Measurements from ENCODE around the gene WDR33. TPM values are rescaled to one million over a fixed set of nuclear protein-coding genes. Genes with fewer than 3 reads are reported as not detected.

The WDR33 gene
- total and polyA plus RNA-seq, 4 donors = 8.2 to 37.5 (median 22.4) TPM

DNA sequence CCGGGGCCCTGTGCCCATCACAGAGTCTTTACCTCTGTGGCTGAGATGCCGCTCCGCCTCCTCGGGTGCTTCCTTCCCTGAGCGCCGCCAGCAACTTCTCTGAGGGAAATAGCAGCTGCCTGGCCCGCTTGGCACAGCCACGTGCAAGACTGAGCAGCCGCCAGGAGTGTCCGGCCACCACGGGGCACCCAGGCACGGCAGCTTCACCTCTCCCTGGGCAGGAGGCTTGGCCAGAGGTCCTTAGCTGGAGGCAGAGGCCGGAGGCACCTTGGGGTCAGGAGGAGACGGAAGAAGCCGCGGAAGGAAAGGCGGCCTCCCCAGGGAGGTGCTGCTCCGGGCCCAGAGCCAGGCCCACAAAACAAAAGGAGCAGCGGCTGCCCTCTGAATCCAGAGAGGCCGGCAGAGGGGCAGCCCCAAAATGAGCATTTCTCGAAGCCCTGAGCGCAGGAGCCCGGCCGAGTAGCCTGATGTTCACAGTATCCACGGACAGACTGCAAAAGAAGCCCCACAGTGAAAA lies 129.6 kb downstream of the WDR33 start:
- no peaks in the 10 kb centered on the region for H3K36me3 ChIP-seq (ENCODE audit: control insufficient read depth in 4 of 4, insufficient read depth in 3 of 4, low read depth in 1 of 4, low read length in 3 of 4)
- TF ChIP-seq SP1 (IDR thresholded peaks at IDR 0.05) (no peak), RAD21 (IDR thresholded peaks at IDR 0.05) (no peak), TAF1 (conservative IDR thresholded peaks at IDR 0.05) (no peak), RXRA (IDR thresholded peaks at IDR 0.05) (no peak), NR2F2 (IDR thresholded peaks at IDR 0.05) (peak; percentile 72)
- TF ChIP-seq, protein P1, sequence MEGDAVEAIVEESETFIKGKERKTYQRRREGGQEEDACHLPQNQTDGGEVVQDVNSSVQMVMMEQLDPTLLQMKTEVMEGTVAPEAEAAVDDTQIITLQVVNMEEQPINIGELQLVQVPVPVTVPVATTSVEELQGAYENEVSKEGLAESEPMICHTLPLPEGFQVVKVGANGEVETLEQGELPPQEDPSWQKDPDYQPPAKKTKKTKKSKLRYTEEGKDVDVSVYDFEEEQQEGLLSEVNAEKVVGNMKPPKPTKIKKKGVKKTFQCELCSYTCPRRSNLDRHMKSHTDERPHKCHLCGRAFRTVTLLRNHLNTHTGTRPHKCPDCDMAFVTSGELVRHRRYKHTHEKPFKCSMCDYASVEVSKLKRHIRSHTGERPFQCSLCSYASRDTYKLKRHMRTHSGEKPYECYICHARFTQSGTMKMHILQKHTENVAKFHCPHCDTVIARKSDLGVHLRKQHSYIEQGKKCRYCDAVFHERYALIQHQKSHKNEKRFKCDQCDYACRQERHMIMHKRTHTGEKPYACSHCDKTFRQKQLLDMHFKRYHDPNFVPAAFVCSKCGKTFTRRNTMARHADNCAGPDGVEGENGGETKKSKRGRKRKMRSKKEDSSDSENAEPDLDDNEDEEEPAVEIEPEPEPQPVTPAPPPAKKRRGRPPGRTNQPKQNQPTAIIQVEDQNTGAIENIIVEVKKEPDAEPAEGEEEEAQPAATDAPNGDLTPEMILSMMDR (IDR thresholded peaks at IDR 0.05; ENCODE audit: low read depth, low read length, missing input control) = no peak
- TF ChIP-seq, protein P2, sequence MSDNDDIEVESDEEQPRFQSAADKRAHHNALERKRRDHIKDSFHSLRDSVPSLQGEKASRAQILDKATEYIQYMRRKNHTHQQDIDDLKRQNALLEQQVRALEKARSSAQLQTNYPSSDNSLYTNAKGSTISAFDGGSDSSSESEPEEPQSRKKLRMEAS (IDR thresholded peaks at IDR 0.05) = no peak
- WGBS = 73% methylated on average over 25 of the region's 25 CpGs
- no peak overlapping the region for H3K27ac ChIP-seq (ENCODE audit: low read depth in 1 of 2, low read length in 2 of 2)
- H3K4me1 ChIP-seq (ENCODE audit: control insufficient read depth in 4 of 4, insufficient read depth in 4 of 4, low read length in 3 of 4) = peaks cover 0 to 3% (median 0%) of the 10 kb centered on the region in 4 donors
- H3K4me3 ChIP-seq (ENCODE audit: low read depth in 1 of 3, low read length in 3 of 3) = no peak overlapping the region
- no peak overlapping the region for H3K9ac ChIP-seq (ENCODE audit: low read depth in 1 of 2, low read length in 2 of 2)
- DNase-seq (ENCODE audit: low spot score) = no peak
- H3K9me3 ChIP-seq (ENCODE audit: control insufficient read depth in 4 of 4, low read length in 3 of 4) = no peaks in the 10 kb centered on the region
- H3K27me3 ChIP-seq (ENCODE audit: control insufficient read depth in 4 of 4, insufficient read depth in 4 of 4, low read length in 3 of 4) = no peaks in the 10 kb centered on the region

DNA sequence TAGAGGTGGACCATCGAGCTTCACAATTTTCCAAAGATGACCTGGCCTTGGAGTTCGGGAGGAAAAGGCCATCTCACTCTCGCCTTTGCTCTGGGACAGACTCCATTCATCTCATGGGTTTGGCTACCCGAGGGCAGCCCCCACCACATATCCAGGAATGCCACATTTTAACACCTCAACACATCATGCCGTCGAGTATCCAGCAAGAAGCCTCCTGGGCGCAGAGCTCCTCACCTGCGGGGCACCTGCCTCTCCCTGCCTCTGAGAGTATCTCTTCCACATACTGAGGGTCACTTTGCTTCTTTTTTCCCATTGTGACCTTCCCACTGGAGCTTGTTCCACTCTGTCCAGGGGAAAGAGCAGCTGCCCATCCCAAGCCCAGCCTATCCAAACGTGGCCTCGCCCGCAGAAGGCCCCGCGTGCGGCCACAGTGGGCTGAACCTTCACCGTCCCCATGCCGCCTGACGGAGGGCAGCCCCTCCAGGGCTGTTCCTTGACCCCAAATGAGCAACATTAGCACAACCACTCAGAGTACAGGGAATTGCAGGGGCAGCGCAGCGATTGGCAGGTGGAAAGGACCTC lies 130.2 kb downstream of the WDR33 start:
- no peak for TF ChIP-seq NR2F2 (IDR thresholded peaks at IDR 0.05)
- TF ChIP-seq RAD21 (IDR thresholded peaks at IDR 0.05) = no peak
- TF ChIP-seq, protein P2 (IDR thresholded peaks at IDR 0.05) = no peak
- TF ChIP-seq FOXA2 (IDR thresholded peaks at IDR 0.05) = no peak
- TF ChIP-seq, protein P3, sequence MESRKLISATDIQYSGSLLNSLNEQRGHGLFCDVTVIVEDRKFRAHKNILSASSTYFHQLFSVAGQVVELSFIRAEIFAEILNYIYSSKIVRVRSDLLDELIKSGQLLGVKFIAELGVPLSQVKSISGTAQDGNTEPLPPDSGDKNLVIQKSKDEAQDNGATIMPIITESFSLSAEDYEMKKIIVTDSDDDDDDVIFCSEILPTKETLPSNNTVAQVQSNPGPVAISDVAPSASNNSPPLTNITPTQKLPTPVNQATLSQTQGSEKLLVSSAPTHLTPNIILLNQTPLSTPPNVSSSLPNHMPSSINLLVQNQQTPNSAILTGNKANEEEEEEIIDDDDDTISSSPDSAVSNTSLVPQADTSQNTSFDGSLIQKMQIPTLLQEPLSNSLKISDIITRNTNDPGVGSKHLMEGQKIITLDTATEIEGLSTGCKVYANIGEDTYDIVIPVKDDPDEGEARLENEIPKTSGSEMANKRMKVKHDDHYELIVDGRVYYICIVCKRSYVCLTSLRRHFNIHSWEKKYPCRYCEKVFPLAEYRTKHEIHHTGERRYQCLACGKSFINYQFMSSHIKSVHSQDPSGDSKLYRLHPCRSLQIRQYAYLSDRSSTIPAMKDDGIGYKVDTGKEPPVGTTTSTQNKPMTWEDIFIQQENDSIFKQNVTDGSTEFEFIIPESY (IDR thresholded peaks at IDR 0.05) = no peak
- TF ChIP-seq, protein P4, sequence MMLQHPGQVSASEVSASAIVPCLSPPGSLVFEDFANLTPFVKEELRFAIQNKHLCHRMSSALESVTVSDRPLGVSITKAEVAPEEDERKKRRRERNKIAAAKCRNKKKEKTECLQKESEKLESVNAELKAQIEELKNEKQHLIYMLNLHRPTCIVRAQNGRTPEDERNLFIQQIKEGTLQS (IDR thresholded peaks at IDR 0.05) = no peak
- TF ChIP-seq FOXA1 (IDR thresholded peaks at IDR 0.05) = no peak
- no peak for TF ChIP-seq TAF1 (conservative IDR thresholded peaks at IDR 0.05)
- TF ChIP-seq HNF4G (IDR thresholded peaks at IDR 0.05) = no peak
- TF ChIP-seq RXRA (IDR thresholded peaks at IDR 0.05) = no peak
- TF ChIP-seq, protein P5, sequence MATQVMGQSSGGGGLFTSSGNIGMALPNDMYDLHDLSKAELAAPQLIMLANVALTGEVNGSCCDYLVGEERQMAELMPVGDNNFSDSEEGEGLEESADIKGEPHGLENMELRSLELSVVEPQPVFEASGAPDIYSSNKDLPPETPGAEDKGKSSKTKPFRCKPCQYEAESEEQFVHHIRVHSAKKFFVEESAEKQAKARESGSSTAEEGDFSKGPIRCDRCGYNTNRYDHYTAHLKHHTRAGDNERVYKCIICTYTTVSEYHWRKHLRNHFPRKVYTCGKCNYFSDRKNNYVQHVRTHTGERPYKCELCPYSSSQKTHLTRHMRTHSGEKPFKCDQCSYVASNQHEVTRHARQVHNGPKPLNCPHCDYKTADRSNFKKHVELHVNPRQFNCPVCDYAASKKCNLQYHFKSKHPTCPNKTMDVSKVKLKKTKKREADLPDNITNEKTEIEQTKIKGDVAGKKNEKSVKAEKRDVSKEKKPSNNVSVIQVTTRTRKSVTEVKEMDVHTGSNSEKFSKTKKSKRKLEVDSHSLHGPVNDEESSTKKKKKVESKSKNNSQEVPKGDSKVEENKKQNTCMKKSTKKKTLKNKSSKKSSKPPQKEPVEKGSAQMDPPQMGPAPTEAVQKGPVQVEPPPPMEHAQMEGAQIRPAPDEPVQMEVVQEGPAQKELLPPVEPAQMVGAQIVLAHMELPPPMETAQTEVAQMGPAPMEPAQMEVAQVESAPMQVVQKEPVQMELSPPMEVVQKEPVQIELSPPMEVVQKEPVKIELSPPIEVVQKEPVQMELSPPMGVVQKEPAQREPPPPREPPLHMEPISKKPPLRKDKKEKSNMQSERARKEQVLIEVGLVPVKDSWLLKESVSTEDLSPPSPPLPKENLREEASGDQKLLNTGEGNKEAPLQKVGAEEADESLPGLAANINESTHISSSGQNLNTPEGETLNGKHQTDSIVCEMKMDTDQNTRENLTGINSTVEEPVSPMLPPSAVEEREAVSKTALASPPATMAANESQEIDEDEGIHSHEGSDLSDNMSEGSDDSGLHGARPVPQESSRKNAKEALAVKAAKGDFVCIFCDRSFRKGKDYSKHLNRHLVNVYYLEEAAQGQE (IDR thresholded peaks at IDR 0.05) = no peak
- Histone ChIP-seq H3K27ac (ENCODE audit: low read depth in 1 of 2, low read length in 2 of 2) (no peak overlapping the region), H3K4me3 (ENCODE audit: low read depth in 1 of 3, low read length in 3 of 3) (no peak overlapping the region), H3K9ac (ENCODE audit: low read depth in 1 of 2, low read length in 2 of 2) (no peak overlapping the region), H3K4me1 (ENCODE audit: control insufficient read depth in 4 of 4, insufficient read depth in 4 of 4, low read length in 3 of 4) (peaks cover 0 to 6% (median 4%) of the 10 kb centered on the region in 4 donors), H3K9me3 (ENCODE audit: control insufficient read depth in 4 of 4, low read length in 3 of 4) (no peaks in the 10 kb centered on the region), H3K27me3 (ENCODE audit: control insufficient read depth in 4 of 4, insufficient read depth in 4 of 4, low read length in 3 of 4) (no peaks in the 10 kb centered on the region), H3K36me3 (ENCODE audit: control insufficient read depth in 4 of 4, insufficient read depth in 3 of 4, low read depth in 1 of 4, low read length in 3 of 4) (no peaks in the 10 kb centered on the region)
- WGBS = 89% methylated on average over 19 of the region's 19 CpGs
- no peak for DNase-seq (ENCODE audit: low spot score)

All from liver (tissue), 9 donors.